GM18502 (cell line): ENCODE results near the gene STK25.
"Not testable (repeated sequence)": the region's sequence is repeated elsewhere in the genome, so short reads cannot be mapped to it uniquely, and the experiment has no call there.

Experiments used
- ATAC-seq: cut with Tn5 transposase; IDR thresholded peaks from one replicate; pipeline ENCODE4 v1.9.1; 2021; ENCODE audit warnings: mild to moderate bottlenecking; ENCODE audit not compliant: unreplicated experiment, poor library complexity

The STK25 gene

GRCh38 chr2:241540771-241541561 is 32.6 kb upstream of the STK25 start:
- no peak for ATAC-seq

GRCh38 chr2:241540401-241540770 is 32.0 kb upstream of the STK25 start:
- ATAC-seq: no peak

GRCh38 chr2:241539616-241540374 is 31.4 kb upstream of the STK25 start:
- ATAC-seq: no peak

GRCh38 chr2:241538838-241539615 is 30.6 kb upstream of the STK25 start:
- ATAC-seq: no peak

GRCh38 chr2:241535871-241536655 is 27.7 kb upstream of the STK25 start:
- ATAC-seq: no peak

- ATAC-seq: no peak
These were observed 26.5 kb upstream of the STK25 start for GRCh38 chr2:241534701-241535375.

GRCh38 chr2:241534293-241534692 is 25.9 kb upstream of the STK25 start:
- ATAC-seq: no peak

- ATAC-seq: no peak
These were observed 24.6 kb upstream of the STK25 start for GRCh38 chr2:241532733-241533601.

- no peak for ATAC-seq
These were observed 23.8 kb upstream of the STK25 start for GRCh38 chr2:241532168-241532567.

- ATAC-seq: no peak
These were observed 22.9 kb upstream of the STK25 start for GRCh38 chr2:241531161-241531722.

- no peak for ATAC-seq
These were observed 22.2 kb upstream of the STK25 start for GRCh38 chr2:241530571-241530970.

- ATAC-seq: not testable (repeated sequence)
These were observed 17.7 kb upstream of the STK25 start for GRCh38 chr2:241525818-241526780.

GRCh38 chr2:241522477-241522876 is 14.1 kb upstream of the STK25 start:
- no peak for ATAC-seq

GRCh38 chr2:241519669-241520068 is 11.3 kb upstream of the STK25 start:
- no peak for ATAC-seq

GRCh38 chr2:241517297-241517696 is 8.9 kb upstream of the STK25 start:
- ATAC-seq: no peak

GRCh38 chr2:241516520-241516965 is 8.2 kb upstream of the STK25 start:
- ATAC-seq: no peak
